ENCODE measurements around the gene BEAN1.

The BEAN1 gene

DNA sequence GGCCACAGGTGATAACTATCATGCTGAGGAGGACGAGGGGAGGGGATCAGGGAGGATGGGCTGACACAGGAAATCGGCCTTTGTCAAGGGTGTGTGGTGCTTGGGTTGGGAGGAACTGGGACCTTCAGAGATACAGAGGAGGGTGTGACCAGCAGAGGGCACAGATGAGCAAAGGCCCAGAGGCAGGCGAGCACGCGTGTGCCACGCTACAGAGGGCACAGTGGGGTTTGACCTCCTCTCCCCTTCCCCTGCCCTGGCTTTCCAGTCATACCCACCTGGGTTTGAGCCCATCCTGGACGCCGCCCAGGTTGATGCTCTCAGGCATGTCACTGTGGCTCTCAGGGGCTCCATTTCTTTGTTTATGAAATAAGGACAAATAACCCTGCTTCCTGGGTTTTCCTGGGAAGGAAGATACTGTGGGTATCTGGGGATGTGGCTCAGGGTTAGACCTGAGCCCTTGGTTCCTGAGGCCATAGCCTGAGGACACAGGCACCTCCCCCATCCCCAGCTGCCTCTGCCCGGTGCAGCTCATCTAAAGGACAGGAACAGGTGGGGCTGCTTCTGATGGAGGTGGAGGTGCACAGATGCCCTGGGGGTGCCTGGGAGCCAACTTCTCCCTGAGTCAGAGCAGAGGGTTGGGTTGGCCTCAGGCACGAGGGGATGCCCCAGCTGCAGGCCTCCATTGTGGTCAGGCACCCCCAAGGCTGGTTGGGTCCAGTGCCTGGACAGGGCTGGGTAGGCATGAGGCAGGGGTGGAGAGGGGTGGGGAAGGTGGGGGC is 51.8 kb downstream of the BEAN1 start:
- TF ChIP-seq, protein P1, sequence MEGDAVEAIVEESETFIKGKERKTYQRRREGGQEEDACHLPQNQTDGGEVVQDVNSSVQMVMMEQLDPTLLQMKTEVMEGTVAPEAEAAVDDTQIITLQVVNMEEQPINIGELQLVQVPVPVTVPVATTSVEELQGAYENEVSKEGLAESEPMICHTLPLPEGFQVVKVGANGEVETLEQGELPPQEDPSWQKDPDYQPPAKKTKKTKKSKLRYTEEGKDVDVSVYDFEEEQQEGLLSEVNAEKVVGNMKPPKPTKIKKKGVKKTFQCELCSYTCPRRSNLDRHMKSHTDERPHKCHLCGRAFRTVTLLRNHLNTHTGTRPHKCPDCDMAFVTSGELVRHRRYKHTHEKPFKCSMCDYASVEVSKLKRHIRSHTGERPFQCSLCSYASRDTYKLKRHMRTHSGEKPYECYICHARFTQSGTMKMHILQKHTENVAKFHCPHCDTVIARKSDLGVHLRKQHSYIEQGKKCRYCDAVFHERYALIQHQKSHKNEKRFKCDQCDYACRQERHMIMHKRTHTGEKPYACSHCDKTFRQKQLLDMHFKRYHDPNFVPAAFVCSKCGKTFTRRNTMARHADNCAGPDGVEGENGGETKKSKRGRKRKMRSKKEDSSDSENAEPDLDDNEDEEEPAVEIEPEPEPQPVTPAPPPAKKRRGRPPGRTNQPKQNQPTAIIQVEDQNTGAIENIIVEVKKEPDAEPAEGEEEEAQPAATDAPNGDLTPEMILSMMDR (IDR thresholded peaks at IDR 0.05; ENCODE audit: low read depth, low read length) = peak; percentile 92
- peak; percentile 29 for DNase-seq (ENCODE audit: extremely low read depth, low read depth)

DNA sequence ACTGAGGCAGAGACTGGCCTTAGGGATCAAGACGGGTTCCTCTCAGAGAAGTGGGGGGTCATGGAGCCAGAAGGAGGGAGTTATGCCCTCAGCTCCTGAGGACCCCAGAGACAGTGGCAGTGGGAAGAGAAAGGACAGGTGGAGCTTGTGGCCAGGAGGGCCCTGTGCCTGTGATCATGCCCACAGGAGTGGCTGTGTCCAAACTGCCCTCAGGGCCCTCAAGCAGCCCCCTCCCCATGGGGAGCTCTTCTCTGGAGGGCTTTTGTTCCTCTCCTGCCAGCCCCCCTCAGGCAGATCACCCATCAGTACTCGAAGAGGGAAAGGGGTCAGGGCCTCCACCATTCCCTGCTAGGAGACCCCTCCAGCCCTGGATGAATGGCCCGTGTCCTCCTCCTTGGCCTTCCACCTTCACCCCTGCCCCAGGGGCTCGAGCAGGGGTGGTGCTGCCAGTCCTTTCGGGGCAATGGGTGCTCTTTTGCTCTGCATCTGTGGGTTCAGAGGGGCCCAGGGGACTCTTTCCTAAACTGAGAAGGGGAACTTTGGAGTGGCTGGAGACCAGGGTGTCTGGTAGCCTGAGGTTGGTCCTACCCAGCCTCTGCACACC is 52.7 kb downstream of the BEAN1 start:
- TF ChIP-seq, protein P1 (IDR thresholded peaks at IDR 0.05; ENCODE audit: low read depth, low read length) = no peak

DNA sequence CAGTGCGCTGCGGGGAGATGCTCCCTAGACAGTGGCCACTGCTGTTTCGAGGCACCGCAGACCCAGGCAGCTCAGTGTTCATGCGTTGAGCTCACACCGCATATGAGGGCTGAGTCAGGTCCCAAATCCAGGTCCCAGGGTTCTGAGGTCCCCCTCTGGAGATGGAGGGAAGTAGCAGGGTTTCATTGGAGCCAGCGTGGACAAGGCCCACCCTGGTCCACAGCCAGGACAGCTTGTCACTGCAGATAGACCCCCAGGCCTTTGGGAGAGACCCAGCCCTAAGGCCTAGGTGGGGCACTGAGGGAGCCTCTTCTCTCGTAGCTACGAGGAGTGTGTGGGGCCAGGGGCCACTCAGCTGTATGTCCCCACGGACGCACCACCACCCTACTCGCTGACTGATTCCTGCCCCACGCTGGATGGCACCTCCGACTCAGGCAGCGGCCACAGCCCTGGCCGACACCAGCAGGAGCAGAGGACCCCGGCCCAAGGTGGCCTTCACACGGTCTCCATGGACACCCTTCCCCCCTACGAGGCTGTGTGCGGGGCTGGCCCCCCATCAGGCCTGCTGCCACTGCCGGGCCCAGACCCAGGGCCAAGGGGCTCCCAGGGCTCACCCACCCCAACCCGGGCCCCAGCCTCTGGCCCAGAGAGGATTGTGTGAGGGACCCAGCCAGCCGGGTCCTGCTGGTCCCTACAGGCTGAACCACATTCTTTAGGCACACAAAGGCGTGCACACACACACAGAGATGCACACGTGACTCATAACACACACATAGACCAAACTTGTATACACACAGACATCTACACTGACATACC is 53.4 kb downstream of the BEAN1 start:
- no peak for DNase-seq (ENCODE audit: extremely low read depth, low read depth)
- TF ChIP-seq, protein P1 (IDR thresholded peaks at IDR 0.05; ENCODE audit: low read depth, low read length) = no peak

More for the DNA sequence above, 52.7 kb downstream of the BEAN1 start:
- no peak for DNase-seq (ENCODE audit: extremely low read depth, low read depth)

DNA sequence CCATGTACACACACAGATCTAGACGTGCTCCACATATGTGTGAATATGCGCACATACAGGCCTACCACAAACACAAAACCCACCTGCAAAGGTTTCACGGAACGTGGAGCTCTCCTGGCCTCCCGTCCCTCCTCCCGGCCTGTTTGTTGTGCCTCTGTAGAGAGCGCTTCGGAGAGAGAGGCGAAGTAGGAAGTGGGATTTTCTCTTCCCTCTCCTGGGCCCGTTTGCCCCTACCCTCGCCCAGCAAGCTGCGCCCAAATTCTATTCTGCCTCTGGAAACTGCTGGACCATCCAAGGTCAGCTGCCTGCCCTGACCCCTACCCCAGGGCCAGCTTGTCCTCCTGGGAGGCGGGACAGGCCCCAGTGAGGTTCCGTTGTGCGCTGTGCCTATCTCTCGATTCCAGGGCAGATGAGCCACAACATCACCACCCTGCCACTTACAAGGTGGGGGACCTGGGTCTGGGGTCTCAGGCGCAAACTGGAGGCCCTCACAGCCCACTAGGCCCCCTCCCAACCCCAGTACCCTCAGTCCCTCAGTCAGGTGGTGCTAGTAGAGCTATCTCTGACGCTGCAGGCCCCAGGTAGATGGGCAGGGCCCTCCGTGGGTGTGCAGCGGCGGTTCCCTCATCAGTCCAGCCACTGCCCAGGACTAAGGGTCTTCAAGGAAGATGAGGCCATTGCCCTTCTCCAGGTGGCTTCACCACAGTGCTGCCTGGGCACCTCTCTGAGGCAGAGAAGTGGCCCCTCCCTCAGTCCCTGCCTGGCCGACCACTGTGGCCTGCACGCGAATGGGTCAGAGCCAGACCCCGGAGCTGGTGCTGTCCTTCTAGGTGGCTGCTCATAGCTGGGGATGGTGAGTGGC is 54.2 kb downstream of the BEAN1 start:
- no peak for DNase-seq (ENCODE audit: extremely low read depth, low read depth)
- TF ChIP-seq, protein P1 (IDR thresholded peaks at IDR 0.05; ENCODE audit: low read depth, low read length) = no peak

DNA sequence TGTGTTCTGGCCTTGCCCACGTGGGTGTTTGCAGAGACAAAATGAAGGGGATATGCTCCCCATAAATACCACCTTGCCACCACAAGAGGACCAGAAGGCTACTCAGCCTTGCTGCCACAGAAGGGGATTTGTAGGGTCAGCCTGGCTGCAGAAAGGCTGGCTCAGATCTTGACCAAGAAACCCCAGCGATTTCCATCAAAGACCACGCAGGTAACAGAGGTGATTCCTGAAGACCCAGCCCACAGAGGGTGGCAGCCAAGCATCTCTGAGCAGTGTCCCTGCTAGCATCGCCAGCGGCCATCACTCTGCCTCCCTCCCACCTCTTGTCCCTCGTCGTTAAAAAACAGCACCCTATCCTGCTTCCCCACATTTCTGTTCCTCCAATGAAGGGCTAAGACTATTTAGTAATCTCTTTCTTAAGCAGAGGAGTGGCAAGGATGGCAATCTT is 54.9 kb downstream of the BEAN1 start:
- DNase-seq (ENCODE audit: extremely low read depth, low read depth) = no peak
- TF ChIP-seq, protein P1 (IDR thresholded peaks at IDR 0.05; ENCODE audit: low read depth, low read length) = no peak

DNA sequence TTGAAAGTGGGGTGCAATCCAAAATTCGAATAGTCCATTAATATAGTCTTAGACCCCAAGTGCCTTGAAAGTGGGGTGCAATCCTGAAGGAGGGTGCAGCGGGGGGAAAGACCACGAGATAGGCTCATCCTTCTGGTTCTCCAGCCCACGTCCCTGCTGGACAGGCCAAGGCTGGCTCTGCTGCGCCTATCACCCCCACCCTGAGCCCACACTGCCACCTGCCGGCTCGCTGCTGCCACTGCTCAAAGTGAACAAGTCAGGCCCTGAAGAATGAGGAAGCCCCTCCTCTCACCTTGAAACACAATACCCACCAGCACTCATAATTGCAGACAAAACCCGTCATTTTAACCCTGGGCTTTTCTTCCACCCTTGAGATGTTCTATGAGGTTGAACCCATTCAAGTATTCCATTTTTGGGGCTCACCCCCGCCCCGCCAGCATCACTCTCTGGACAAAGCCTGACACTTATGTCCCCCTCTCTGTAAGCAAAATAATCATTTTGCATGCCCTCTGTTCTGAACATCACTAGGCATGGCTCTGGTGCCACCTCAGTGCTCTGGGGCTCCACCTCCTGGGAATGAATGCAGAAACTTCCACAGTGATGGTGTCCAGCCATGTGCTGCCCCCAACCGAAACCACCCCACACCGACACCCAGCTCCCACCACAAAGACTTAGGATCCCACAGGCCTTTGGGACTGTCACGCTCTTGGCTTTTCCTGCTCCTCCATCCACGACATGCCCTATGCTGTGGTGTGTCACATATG is 56.8 kb downstream of the BEAN1 start:
- TF ChIP-seq, protein P1 (IDR thresholded peaks at IDR 0.05; ENCODE audit: low read depth, low read length) = peak; percentile 99
- no peak for DNase-seq (ENCODE audit: extremely low read depth, low read depth)
